Measurements from ENCODE around the gene C1QTNF9B.

The C1QTNF9B gene

DNA sequence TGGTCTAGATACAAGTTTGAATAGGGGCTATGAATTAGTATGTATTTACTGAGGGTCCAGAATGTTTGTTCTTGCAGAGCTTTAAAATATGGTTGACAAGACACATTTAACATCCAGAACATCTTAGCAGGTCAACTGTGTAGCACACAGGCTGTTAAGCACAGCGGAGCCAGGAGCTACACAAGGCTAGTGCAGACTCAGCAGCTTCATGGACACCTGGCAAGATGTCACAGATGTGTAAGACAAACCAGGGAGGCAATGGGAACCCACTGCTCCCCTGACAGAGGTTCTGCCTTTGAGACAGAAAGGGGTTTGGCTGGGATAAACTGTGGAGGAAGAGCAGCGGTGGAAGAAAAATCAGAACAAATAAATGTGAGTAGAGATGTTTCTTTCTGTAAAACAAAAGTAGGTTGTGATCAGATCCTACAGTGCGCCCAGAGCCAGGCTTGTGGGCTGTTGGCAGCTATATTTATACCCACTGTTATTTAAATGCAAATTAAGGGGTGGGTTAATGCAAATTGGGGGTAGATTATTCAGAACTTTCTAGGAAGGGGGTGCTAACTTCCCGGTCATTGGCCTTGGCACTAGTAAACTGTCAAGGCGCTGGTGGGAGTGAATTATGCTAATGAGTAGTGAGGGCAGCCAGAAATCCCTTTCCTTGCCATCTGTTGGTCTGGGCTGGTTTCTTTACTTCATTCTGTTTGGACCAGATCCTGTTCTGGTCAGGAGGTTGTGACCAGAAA lies 41.1 kb downstream of the C1QTNF9B start:
- FAIRE-seq, result no peak

DNA sequence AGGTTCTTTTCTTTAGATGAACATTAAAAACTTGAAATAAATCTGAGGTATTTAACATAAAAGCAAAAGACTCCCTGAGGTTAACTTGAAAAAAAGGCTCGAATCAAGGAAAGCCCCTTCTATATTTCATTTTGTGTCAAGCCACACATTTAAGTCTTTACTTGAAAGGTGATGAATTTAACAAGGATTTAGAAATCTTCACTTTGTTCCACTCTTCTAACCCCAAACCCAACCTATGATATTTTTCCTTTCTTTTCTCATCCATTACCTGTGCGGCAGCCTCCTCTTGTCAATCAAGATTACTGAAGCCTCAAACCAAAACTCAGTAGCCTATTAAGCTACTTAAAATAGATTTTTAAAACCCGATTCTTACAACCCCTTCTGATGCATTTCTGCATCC lies 41.9 kb downstream of the C1QTNF9B start:
- no peak for FAIRE-seq

DNA sequence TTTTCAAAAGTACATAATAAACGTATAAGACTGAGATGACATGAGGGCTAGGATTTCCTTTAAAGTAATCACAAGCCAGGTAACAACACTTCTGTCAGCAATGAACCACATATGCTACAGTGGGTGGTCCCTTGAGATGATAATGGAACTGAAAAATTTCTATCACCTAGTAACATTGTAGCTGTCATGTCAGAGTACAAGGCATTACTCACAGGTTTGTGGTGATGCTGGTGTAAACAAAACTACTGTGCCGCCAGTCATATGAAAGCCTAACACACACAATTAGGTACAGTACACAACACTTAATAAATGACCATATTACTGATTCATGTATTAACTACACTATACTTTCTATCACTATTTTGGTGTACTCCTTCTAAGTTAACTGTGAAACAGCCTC lies 45.0 kb downstream of the C1QTNF9B start:
- no peak for FAIRE-seq

DNA sequence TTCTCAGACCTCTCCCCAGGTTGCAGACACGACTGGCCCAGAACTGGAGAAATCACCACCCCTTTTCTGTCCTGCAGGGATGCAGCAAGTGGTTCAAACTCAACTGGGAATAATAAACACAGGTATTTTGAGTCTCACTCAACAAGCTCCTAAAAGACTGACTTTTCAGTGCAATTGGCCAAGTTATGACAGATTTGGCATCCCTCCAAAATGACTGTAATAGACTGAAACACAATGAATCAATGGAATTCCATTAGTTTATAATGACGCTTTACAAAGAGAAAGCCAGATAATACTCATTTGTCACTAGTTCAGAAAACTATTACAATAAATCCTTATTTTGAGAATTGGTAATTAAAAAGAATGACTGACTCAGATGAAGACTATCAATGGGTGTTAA lies 46.2 kb downstream of the C1QTNF9B start:
- FAIRE-seq, result no peak

DNA sequence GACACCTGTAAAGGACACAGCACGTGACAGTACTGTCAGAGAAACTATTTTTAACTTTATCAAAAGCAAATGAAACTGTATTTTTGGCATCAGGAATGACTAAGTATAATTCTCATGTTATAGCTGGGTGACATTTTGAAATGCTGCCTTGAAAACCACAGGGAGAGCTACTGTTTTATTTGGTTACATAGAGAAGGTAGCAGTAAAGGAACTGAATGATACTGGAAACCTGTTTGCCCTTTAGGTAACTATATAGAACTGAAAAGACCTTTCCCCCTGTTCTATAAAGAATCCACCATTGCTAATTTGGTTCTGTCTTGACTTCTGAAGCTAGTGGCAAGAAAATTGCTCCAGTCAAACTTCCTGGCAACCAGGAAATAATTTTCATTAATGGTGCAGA lies 47.2 kb downstream of the C1QTNF9B start:
- no peak for FAIRE-seq

DNA sequence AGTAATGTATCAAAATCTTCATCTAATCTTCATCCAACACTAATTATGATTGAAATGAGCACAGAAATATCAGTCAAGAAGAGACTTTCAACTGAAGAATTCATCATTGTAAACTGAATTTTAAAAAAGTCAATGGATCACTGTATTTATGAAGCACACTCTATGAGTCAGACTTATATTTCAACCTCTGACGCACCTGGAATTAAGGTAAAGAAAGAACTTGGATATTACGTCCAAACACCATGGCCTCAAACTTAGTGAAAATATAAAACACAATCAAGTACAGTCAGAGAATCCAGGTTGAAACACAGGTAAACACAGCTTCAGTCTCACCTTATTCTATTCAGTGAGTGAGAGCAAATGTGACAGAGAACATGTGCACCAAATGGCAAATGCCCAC lies 47.6 kb downstream of the C1QTNF9B start:
- no peak for FAIRE-seq

DNA sequence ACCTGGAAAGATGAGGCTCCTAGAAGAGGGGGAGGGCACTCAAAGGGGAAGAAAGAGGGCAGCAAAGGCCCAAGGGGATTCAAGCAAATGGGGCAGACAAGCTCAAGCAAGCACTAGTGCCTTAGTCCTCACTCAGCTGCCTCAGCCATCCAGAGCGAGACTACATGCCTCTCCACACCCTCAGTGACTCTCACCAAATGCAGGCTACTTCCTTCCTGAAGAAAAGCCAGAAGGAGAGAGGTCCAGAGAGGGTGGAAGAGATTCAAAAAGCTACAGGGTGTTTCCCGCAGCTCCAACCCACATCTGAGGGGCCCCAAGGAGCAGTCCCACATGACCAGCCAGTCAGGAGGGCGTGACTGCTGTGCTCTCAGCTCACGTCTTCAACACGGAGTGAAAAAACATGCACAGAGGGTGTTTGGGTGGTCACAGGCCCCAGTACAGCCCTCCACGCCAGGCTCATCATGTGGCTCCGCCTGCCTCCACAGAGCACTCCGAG lies 48.6 kb downstream of the C1QTNF9B start:
- FAIRE-seq, result no peak

DNA sequence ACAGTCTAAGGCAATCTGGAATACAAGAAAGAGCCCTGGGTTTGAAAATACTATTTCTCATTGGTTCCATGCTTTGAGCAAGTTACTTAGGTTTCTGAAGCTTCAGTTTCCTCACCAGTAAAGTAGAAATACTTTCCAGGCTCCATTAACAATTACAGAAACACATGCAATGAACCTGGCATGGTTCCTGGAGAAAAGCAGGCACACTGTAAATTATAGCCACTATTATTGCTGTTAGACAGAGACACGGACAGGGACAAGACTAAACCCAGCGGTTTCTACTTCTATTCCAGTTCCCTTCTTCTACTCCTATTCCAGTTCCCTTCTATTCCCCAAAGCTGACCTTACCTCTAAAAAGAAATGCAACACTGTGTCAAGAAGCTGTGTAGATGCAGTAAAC lies 49.3 kb downstream of the C1QTNF9B start:
- FAIRE-seq, result no peak

DNA sequence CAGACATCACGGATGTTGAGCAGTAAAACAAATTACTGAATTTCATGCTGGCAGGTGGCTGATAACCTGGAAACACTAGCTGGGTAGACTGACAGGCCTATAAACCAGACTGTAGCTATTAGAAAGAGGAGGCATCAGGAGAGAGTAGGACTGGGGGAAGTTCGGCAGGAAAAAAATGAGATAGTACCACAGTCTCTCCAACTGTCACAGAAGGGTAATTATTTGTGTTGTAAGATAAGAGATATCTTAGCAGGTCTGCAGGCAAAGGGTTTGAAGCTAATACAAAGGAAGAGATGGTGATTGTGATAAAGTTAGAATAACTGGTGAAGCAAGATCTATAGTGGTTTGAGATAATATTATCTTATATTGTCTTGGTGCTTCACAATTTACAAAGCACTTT lies 49.8 kb downstream of the C1QTNF9B start:
- FAIRE-seq, result no peak

DNA sequence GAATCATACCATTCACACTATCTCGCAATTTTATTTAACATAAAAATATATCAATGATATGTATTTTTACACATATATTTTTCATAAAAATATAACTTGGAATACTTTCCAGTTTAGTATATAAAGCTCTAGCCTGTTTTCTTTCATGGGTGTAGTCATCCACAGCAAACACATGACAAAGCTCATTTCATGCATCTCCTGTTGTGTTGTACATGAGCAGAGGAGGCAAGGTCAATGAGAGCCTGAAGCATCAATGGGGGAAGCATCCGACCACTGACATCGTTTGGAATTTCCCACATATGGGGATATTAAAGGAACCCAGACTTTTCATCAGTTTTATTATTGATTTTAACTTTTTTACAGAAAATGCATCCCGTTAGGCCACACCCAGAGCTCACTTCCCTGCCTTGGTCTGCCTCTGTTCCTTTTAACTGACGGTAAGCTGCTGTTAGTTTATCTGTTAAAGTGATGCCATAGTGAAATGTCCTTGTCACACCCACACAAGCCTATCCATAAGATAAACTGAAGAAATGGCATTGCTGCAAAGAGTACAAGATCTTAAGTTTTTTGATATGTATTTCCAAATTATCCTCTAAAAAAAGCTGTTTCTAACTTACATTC lies 52.1 kb downstream of the C1QTNF9B start:
- FAIRE-seq, result no peak

DNA sequence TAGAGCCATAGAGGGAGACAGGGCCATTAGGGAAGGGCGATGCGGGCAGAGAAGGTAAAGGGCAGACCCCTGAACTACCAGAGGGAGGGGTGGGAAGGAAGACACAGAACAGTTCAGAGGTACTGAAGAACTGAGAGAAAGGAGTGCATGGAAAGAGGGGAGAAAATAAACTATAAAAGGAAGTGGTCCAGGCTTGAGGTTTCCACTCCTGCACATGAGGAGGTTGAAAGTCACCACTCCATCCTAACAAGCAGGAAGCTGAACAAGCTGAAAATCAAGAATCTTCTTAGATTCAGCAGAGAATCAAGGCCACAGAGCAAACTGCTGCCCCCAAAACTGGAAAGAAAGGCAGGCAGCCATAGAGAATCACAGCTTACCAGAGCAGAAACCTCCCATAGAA lies 53.2 kb downstream of the C1QTNF9B start:
- FAIRE-seq, result no peak

DNA sequence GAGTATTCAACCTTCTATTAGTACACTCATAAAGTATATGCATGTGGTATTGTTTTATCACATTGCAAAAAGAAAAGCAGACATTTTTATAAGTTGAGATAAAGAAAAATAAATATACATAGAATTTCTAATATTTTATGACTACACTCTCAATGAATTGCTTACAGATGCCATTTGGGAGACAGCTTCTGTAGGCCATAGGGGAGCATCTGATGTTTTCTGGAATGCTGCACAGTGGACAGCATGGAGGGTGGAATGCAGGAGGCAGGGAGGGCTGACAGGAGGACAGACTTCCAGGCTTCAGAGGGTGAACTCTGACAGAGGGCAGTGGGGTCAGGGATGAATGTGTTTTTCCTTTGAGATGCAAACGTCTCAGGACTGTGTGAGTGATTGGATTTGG lies 53.9 kb downstream of the C1QTNF9B start:
- no peak for FAIRE-seq

DNA sequence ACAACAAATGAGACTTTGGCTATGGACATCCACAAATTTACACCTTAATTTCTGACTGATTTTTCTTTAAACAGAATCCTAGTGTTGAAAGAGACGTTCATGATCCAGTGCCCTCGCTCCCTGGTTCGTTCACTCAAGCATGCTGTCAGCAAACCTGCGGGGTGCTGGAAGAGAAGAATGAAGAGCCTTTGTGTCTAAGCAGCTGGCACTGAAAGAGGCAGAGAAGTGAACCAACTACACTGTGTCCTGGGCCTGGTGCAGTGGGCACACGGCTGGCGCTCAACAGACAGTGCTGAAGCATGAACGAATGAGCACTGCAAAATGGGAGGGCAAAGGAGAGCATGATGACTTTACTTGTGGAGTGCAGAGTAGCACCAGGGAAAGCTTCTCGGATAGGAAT lies 54.9 kb downstream of the C1QTNF9B start:
- FAIRE-seq, result no peak

All from colon (tissue), 2 donors.